Measurements from ENCODE around the gene LY6G5C. TPM values are rescaled to one million over a fixed set of nuclear protein-coding genes. Genes with fewer than 3 reads are reported as not detected.

LY6G5C gene
- total and polyA plus RNA-seq, 2 of the 13 experiments (the other 11 are each of a cell fraction or from before 2014, with no cell fraction given): 0.33 to 0.55 TPM

DNA sequence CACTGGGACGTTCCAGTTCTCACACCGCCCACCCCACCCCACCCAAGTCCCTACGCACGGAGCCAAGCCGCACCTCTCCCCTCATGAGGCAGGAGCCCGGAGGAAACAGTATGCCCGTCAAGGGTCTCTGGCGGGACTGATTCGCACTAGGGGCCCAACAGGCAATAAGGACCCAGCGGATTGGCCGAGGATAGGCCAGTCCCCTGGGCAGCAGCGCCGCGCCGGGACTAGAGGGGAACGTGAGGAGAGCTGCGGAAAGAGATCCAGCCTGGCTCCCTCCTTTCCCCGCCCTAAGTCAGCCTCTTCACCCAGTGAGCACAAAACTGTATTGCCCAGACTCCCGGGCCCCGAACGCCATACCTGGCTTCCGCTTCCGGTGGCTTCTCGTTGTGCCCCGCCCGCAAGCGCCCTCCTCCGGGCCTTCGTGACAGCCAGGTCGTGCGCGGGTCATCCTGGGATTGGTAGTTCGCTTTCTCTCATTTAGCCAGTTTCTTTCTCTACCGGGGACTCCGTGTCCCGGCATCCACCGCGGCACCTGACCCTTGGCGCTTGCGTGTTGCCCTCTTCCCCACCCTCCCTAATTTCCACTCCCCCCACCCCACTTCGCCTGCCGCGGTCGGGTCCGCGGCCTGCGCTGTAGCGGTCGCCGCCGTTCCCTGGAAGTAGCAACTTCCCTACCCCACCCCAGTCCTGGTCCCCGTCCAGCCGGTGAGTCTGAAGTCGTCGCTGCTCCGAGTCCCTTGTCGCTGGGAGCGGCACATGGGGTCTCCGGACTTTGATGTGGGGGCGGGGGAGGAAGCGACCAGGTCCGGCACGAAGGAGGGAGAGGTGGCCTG lies 15.1 kb downstream of the LY6G5C start, which contains the start of gene CSNK2B (continued):
- TF ChIP-seq, protein P1, sequence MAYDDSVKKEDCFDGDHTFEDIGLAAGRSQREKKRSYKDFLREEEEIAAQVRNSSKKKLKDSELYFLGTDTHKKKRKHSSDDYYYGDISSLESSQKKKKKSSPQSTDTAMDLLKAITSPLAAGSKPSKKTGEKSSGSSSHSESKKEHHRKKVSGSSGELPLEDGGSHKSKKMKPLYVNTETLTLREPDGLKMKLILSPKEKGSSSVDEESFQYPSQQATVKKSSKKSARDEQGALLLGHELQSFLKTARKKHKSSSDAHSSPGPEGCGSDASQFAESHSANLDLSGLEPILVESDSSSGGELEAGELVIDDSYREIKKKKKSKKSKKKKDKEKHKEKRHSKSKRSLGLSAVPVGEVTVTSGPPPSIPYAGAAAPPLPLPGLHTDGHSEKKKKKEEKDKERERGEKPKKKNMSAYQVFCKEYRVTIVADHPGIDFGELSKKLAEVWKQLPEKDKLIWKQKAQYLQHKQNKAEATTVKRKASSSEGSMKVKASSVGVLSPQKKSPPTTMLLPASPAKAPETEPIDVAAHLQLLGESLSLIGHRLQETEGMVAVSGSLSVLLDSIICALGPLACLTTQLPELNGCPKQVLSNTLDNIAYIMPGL (CRISPR knock-in tag; IDR thresholded peaks at IDR 0.05; ENCODE audit: borderline replicate concordance in 1 of 2, low read depth in 1 of 2): peak; percentile 55 to 71
- TF ChIP-seq ZNF674 (CRISPR knock-in tag; IDR thresholded peaks at IDR 0.05; ENCODE audit: low read depth): no peak
- TF ChIP-seq, protein P2, sequence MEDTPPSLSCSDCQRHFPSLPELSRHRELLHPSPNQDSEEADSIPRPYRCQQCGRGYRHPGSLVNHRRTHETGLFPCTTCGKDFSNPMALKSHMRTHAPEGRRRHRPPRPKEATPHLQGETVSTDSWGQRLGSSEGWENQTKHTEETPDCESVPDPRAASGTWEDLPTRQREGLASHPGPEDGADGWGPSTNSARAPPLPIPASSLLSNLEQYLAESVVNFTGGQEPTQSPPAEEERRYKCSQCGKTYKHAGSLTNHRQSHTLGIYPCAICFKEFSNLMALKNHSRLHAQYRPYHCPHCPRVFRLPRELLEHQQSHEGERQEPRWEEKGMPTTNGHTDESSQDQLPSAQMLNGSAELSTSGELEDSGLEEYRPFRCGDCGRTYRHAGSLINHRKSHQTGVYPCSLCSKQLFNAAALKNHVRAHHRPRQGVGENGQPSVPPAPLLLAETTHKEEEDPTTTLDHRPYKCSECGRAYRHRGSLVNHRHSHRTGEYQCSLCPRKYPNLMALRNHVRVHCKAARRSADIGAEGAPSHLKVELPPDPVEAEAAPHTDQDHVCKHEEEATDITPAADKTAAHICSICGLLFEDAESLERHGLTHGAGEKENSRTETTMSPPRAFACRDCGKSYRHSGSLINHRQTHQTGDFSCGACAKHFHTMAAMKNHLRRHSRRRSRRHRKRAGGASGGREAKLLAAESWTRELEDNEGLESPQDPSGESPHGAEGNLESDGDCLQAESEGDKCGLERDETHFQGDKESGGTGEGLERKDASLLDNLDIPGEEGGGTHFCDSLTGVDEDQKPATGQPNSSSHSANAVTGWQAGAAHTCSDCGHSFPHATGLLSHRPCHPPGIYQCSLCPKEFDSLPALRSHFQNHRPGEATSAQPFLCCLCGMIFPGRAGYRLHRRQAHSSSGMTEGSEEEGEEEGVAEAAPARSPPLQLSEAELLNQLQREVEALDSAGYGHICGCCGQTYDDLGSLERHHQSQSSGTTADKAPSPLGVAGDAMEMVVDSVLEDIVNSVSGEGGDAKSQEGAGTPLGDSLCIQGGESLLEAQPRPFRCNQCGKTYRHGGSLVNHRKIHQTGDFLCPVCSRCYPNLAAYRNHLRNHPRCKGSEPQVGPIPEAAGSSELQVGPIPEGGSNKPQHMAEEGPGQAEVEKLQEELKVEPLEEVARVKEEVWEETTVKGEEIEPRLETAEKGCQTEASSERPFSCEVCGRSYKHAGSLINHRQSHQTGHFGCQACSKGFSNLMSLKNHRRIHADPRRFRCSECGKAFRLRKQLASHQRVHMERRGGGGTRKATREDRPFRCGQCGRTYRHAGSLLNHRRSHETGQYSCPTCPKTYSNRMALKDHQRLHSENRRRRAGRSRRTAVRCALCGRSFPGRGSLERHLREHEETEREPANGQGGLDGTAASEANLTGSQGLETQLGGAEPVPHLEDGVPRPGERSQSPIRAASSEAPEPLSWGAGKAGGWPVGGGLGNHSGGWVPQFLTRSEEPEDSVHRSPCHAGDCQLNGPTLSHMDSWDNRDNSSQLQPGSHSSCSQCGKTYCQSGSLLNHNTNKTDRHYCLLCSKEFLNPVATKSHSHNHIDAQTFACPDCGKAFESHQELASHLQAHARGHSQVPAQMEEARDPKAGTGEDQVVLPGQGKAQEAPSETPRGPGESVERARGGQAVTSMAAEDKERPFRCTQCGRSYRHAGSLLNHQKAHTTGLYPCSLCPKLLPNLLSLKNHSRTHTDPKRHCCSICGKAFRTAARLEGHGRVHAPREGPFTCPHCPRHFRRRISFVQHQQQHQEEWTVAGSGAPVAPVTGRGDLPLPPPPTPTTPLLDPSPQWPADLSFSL (CRISPR knock-in tag; IDR thresholded peaks at IDR 0.05): 0 out of 2 replicates have a peak, but pooled peaks have one; percentile 49
- peak; percentile 82; the same call in 1 of the 2 replicates for TF ChIP-seq ARNT2 (CRISPR knock-in tag; IDR thresholded peaks at IDR 0.05; ENCODE audit: low read depth)
- peak; percentile 96 for TF ChIP-seq HCFC1 (IDR thresholded peaks at IDR 0.05; ENCODE audit: low read depth, low read length)
- 0 out of 2 replicates have a peak, but pooled peaks have one; percentile 21 for TF ChIP-seq KDM3A (CRISPR knock-in tag; IDR thresholded peaks at IDR 0.05; ENCODE audit: low read depth)
- TF ChIP-seq ZNF570 (CRISPR knock-in tag; IDR thresholded peaks at IDR 0.05; ENCODE audit: borderline replicate concordance): no peak
- peak; percentile 80; the same call in 1 of the 2 replicates for TF ChIP-seq HOXA3 (CRISPR knock-in tag; IDR thresholded peaks at IDR 0.05)
- TF ChIP-seq ZNF230 (CRISPR knock-in tag; IDR thresholded peaks at IDR 0.05): peak; percentile 77; the same call in 1 of the 2 replicates
- TF ChIP-seq ZSCAN31 (CRISPR knock-in tag; IDR thresholded peaks at IDR 0.05; ENCODE audit: low read depth): peak; percentile 44; the same call in 1 of the 2 replicates
- 0 out of 2 replicates have a peak, but pooled peaks have one; percentile 73 for TF ChIP-seq ZBTB3 (CRISPR knock-in tag; IDR thresholded peaks at IDR 0.05; ENCODE audit: borderline replicate concordance, low read depth)
- TF ChIP-seq, protein P3, sequence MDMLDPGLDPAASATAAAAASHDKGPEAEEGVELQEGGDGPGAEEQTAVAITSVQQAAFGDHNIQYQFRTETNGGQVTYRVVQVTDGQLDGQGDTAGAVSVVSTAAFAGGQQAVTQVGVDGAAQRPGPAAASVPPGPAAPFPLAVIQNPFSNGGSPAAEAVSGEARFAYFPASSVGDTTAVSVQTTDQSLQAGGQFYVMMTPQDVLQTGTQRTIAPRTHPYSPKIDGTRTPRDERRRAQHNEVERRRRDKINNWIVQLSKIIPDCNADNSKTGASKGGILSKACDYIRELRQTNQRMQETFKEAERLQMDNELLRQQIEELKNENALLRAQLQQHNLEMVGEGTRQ (IDR thresholded peaks at IDR 0.05; ENCODE audit: low read depth, low read length): peak; percentile 61
- TF ChIP-seq, protein P3 (CRISPR knock-in tag; IDR thresholded peaks at IDR 0.05; ENCODE audit: borderline replicate concordance): peak; percentile 75
